HG02973 (cell line): ENCODE measurements around the gene CHST11.
A peak's percentile ranks its signal among the peaks of the same experiment; 100 is the strongest.

ENCODE experiments used
- ATAC-seq: cut with Tn5 transposase; IDR thresholded peaks from one replicate; pipeline ENCODE4 v1.9.1; 2021; ENCODE audit warnings: moderate library complexity; ENCODE audit not compliant: unreplicated experiment

The CHST11 gene

DNA sequence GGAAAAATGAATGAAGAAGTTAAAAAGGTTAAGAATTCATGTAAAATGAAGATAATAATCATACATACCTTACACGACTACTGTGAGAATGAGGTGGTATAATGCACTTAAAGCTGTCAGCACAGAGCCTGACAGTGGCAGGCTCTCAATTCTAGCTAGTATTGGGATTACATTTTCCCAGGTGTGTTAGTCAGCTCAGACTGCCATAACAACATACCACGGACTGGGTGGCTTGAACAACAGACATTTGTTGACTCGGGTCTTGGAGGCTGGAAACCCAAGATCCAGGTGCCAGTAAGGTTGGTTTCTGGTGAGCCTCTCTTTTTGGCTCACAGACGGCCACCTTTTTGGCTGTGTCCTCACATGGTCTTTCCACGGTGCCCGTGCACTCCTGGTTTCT lies 167.8 kb downstream of the CHST11 start:
- no peak for ATAC-seq

GRCh38 chr12:104626069-104626837 lies 169.5 kb downstream of the CHST11 start:
- ATAC-seq: no peak

DNA sequence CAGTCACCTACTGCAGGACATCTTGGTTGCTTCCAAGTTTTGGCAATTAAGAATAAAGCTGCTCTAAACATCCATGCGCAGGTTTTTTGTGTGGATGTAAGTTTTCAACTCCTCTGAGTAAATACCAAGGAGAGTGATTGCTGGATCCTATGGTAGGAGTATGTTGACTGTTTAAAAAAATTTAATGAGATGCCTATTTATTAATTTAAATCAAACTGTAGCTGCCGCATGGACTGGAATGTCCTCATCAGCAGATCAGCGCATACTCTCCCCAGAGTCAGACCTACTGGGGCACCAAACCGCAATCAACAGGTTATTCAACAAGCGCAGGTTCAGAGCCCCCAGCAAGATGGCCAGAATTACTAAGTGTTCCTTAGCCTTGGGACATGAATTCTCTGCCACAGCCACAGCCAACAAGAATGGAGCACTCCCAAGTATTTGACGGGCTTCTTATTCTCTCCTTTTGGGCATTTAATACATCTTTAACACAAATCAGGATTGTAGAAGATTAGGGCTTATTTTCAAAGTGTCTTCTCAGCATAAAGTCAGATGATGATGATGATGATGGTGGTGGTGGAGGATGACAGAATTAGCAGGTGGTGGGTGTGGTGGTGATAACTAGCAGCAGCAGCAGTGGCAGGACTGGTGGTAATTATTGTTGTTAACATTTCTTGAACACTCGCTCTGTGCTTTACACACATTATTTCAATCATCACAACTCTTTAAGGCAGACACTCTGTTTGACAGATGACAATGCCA lies 170.7 kb downstream of the CHST11 start:
- ATAC-seq: no peak

- ATAC-seq: no peak
Observed at GRCh38 chr12:104627990-104628830, 171.5 kb downstream of the CHST11 start.

GRCh38 chr12:104628831-104629135 lies 172.0 kb downstream of the CHST11 start:
- no peak for ATAC-seq

- ATAC-seq: no peak
Observed at GRCh38 chr12:104630230-104630670, 173.5 kb downstream of the CHST11 start.

DNA sequence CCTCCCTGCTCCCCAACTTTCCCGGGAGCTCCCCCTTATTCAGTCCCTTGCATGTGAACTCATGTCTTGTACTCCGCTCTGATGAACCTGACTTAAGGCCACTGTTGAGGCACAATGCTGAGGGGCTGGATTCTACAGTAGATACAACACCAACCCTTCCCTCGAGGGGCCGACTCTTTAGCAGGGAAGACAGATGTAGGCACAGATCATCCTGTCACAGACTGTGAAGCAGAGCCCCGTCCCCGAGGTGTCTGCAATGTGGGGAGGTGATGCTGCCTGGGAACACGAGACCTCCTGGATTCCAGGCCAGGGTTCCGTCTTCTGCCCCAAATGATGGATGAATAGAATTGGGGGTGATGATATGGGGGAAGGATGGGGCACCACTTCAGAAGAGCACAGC lies 175.1 kb downstream of the CHST11 start:
- ATAC-seq: no peak

- no peak for ATAC-seq
Observed at GRCh38 chr12:104632724-104633201, 176.0 kb downstream of the CHST11 start.

GRCh38 chr12:104634044-104634443 lies 177.3 kb downstream of the CHST11 start:
- no peak for ATAC-seq

GRCh38 chr12:104634852-104635251 lies 178.1 kb downstream of the CHST11 start:
- ATAC-seq: no peak

GRCh38 chr12:104635607-104636343 lies 179.0 kb downstream of the CHST11 start:
- ATAC-seq: no peak

DNA sequence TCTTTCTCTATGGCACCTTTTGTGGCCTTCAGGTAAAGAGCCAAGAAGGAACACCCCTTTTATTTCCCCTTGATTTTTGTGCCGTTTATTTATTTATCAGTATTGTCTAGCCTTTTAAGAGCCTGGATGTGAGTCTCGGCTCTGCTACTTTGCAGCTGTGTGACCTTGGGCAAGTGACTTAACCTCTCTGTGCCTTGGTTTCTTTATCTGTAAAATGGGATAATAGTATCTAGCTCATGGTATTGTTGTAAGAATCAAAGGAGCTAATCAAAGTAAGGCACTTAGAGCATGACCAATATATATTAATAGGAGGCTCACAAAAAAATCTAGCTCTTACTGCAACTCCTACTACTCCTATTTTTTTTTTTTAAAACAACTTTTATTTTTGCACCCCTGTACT lies 179.7 kb downstream of the CHST11 start:
- no peak for ATAC-seq

GRCh38 chr12:104637604-104638003 lies 180.9 kb downstream of the CHST11 start:
- no peak for ATAC-seq

DNA sequence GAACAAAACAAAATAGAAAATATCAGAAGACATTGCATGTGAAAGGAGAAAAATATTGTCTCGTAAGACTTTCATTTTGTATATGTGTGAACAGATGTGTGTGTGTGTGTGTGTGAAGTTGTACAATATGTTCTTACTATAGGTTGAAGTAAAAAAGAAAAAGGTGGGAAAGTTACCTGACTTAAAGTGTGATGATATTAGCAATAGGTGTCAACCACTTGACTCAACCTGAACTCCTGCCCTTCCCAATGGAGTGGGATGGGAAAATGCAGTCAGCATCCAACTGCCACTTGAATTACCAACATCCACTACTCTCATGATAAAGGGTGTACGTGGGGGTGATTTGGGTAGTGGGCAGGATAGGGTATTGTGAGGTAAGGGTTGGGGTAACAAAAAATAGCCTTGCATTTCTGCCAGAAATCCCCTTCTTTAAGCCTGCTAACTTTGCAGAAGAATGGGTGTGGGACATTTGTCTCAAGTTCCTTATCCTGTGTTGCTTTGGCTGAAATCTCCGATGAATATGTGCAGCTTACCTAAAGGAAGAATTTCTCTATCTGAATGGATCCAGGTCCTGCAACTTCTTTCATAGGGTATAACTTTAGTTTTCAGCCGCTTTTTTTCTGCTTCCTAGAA lies 181.6 kb downstream of the CHST11 start:
- no peak for ATAC-seq

DNA sequence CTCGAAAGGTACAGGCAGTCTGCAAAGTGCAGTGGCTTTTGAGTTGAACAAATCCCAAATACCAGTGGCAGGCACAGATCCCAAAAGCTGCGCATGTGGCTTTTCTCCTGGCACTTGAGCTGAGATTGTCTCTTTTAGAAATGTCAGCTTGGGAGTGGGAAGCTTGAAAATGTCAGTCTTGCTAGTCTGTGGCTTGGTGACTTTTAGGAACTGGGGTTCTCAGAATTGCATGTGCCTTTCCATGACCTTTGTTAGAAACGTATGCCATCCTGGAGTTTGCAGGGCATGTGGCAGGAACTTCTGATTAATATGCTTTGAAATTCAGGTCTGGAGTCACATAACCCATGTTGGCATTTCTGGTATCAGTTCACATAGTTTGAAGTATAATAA lies 182.1 kb downstream of the CHST11 start:
- no peak for ATAC-seq

GRCh38 chr12:104640956-104641355 lies 184.2 kb downstream of the CHST11 start:
- no peak for ATAC-seq

DNA sequence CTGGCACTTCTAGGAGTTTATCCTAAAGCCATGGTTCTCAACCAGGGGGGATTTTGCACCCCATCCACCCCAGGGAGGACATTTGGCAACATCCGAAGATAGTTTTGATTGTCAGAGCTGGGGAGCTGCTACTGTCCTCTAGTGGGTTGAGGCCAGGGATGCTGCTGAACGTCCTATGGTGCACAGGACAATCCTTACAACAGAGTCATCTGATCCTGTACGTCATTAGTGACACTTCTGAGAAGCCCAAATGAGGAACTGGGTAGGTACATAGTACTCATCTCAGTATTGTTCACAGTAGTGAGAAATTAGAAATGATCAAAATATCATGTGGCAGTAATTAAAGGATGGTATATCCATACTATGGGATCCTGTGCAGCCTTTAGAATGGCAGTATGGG lies 185.1 kb downstream of the CHST11 start:
- ATAC-seq: peak; percentile 96

DNA sequence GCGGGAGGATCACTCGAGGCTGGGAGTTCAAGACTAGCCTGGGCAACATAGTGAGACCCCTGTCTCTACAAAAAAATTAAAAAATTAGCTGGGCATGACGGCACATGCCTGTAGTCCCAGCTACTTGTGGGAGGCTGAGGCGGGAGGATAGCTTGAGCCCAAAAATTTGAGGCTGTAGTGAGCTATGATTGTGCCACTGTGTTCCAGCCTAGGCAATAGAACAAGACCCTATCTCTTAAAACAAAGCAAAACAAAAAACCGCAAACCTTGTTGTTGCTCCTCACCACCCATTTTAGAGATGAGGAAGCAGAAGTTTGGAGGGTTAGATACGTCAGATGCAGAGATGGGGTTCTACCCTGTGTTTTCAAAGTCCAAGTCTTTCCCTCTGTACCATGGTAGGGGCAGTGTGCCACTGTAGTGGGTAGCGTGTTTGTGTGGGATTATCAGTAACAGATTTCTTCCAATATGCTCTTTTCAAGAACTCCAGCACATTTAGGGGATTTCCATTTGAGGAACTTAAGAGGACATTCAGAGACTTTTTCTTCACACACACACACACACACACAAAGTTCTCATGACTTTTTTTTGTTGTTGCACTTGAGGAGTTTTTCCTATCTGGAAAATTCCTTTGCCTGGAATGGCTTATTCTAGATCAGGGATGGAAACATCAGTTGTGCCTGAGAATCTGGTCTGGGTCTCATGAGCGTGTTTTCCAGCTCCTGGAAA lies 186.5 kb downstream of the CHST11 start:
- no peak for ATAC-seq

GRCh38 chr12:104643819-104644669 lies 187.3 kb downstream of the CHST11 start:
- ATAC-seq: no peak
